HepG2 (cell line): ENCODE data around the gene ZFP36. TPM values are rescaled to one million over a fixed set of nuclear protein-coding genes. Genes with fewer than 3 reads are reported as not detected.
A peak's percentile ranks its signal among the peaks of the same experiment; 100 is the strongest.

ENCODE experiments used
- FOSL2 ChIP-seq: sonication (generic); formaldehyde crosslinking; IDR thresholded peaks from 2 replicates; pipeline ENCODE4 v1.4.0; 2020; ENCODE audit warnings: missing genetic modification reagents
- FOXA1 ChIP-seq, 2 experiments: fragments of 450-650 bp in 1 of 2; sonication (generic) in 1 of 2; formaldehyde crosslinking in 1 of 2; IDR thresholded peaks; 2 replicates each; pipeline versions ENCODE4 v1.4.0 to v1.6.1; 2016 to 2020; ENCODE audit warnings: missing genetic modification reagents in 1 of 2
- RARA ChIP-seq: IDR thresholded peaks from 2 replicates; pipeline ENCODE4 v1.6.1; 2016; ENCODE audit warnings: missing genetic modification reagents, missing compliant biosample characterization
- ZC3H4 ChIP-seq: sonication (generic); formaldehyde crosslinking; IDR thresholded peaks from 2 replicates; pipeline ENCODE4 v1.4.0; 2020; ENCODE audit warnings: missing genetic modification reagents, borderline replicate concordance
- ZFP41 ChIP-seq: sonication (generic); formaldehyde crosslinking; IDR thresholded peaks from 2 replicates; pipeline ENCODE4 v1.4.0; 2020; ENCODE audit warnings: mild to moderate bottlenecking, missing genetic modification reagents, borderline replicate concordance
- ZNF768 ChIP-seq: sonication (generic); formaldehyde crosslinking; IDR thresholded peaks from 2 replicates; pipeline ENCODE4 v1.4.0; 2020; ENCODE audit warnings: missing genetic modification reagents
- polyA plus RNA-seq, 8 experiments: library from polyadenylated mRNA; depleted of rRNA in 3 of 8; stranded (reverse) in 7 of 8; unstranded in 1 of 8; fragments of >200 nt; fragmentation: Illumina TruSeq in 4 of 8; extraction: Trizol in 4 of 8; gene quantifications; 2 replicates each; pipeline versions ENCODE4 v1.2.1 to v1.2.3, GENCODE V29; 2011 to 2016; ENCODE audit warnings: low read depth in 4 of 8, missing spikeins in 1 of 8, mixed read lengths in 1 of 8; ENCODE audit not compliant: insufficient read depth in 1 of 8
- total RNA-seq, 5 experiments: library from RNA; depleted of rRNA; stranded (reverse); fragments of >200 nt; fragmentation: Illumina TruSeq; extraction: Trizol; gene quantifications; 2 replicates each; pipeline ENCODE4 v1.2.3, GENCODE V29; 2016; ENCODE audit warnings: low read depth in 1 of 5
- TF ChIP-seq, protein P1 (sequence below): sonication (generic); formaldehyde crosslinking; IDR thresholded peaks from 2 replicates; pipeline ENCODE4 v1.5.0; 2020; ENCODE audit warnings: missing genetic modification reagents, mild to moderate bottlenecking, borderline replicate concordance
- TF ChIP-seq, protein P2 (sequence below): sonication (generic); formaldehyde crosslinking; IDR thresholded peaks from 2 replicates; pipeline ENCODE4 v1.4.0; 2020; ENCODE audit warnings: mild to moderate bottlenecking, missing genetic modification reagents
- TF ChIP-seq, protein P3 (sequence below): sonication (generic); formaldehyde crosslinking; IDR thresholded peaks from 2 replicates; pipeline ENCODE4 v1.5.1; 2020; ENCODE audit warnings: missing genetic modification reagents, mild to moderate bottlenecking, borderline replicate concordance

Gene ZFP36
- total and polyA plus RNA-seq, 2 of the 13 experiments (the other 11 are each of a cell fraction or from before 2014, with no cell fraction given): 1.4 to 1.7 TPM

DNA sequence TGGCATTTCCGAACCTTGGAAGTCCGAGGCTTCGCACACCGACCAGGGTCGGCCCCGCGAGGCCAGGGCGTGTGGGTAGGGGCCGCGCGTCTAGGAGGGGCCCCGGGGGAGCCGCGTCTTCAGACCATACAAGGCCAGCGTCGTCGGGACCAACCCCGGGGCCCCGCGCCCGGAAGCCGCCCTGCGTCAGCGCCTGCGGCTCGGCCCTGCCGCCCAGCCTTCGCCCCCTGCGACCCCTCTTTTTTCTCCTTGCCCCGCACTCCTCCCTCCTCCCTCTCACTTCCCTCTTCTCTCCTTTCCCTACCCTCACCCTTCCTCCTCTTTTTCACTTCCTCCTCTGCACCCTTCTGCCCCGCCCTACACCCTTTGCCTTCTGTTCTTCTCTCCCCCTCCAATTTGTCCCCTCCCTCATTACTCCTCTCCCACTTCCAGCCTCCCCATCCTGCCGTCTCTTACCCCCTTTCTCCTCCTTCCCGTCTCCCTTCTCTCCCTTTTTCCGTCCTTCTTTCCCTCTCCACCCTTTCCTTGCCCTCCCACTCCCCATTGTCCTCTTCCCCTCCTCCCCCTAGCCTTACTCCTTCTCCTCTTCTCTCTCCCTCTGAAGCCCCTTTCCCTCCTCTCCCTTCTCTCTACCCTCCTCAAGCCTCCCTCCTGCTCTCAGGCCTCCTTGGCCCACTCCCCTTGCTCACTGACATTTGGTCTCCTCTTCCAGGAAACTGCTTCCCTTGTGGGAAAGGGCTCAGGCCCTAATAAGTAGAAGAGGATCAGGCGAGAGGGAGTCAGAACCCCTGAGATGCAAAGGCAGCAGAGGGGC, 3.6 kb downstream of the ZFP36 start (continued):
- peak; percentile 23; the same call in 1 of the 2 replicates for TF ChIP-seq ZNF768
- TF ChIP-seq, protein P1, sequence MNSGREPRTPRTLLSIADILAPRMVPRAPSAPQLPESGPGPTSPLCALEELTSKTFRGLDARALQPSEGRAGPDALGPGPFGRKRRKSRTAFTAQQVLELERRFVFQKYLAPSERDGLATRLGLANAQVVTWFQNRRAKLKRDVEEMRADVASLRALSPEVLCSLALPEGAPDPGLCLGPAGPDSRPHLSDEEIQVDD (CRISPR knock-in tag): no peak
- TF ChIP-seq FOXA1 (IDR thresholded peaks at IDR 0.05): no peak
- TF ChIP-seq FOXA1 (CRISPR knock-in tag; IDR thresholded peaks at IDR 0.05): no peak
- TF ChIP-seq RARA (CRISPR knock-in tag): peak; percentile 25; the same call in 1 of the 2 replicates
- 0 out of 2 replicates have a peak, but pooled peaks have one; percentile 16 for TF ChIP-seq ZC3H4
- TF ChIP-seq ZFP41: no peak
- TF ChIP-seq, protein P2, sequence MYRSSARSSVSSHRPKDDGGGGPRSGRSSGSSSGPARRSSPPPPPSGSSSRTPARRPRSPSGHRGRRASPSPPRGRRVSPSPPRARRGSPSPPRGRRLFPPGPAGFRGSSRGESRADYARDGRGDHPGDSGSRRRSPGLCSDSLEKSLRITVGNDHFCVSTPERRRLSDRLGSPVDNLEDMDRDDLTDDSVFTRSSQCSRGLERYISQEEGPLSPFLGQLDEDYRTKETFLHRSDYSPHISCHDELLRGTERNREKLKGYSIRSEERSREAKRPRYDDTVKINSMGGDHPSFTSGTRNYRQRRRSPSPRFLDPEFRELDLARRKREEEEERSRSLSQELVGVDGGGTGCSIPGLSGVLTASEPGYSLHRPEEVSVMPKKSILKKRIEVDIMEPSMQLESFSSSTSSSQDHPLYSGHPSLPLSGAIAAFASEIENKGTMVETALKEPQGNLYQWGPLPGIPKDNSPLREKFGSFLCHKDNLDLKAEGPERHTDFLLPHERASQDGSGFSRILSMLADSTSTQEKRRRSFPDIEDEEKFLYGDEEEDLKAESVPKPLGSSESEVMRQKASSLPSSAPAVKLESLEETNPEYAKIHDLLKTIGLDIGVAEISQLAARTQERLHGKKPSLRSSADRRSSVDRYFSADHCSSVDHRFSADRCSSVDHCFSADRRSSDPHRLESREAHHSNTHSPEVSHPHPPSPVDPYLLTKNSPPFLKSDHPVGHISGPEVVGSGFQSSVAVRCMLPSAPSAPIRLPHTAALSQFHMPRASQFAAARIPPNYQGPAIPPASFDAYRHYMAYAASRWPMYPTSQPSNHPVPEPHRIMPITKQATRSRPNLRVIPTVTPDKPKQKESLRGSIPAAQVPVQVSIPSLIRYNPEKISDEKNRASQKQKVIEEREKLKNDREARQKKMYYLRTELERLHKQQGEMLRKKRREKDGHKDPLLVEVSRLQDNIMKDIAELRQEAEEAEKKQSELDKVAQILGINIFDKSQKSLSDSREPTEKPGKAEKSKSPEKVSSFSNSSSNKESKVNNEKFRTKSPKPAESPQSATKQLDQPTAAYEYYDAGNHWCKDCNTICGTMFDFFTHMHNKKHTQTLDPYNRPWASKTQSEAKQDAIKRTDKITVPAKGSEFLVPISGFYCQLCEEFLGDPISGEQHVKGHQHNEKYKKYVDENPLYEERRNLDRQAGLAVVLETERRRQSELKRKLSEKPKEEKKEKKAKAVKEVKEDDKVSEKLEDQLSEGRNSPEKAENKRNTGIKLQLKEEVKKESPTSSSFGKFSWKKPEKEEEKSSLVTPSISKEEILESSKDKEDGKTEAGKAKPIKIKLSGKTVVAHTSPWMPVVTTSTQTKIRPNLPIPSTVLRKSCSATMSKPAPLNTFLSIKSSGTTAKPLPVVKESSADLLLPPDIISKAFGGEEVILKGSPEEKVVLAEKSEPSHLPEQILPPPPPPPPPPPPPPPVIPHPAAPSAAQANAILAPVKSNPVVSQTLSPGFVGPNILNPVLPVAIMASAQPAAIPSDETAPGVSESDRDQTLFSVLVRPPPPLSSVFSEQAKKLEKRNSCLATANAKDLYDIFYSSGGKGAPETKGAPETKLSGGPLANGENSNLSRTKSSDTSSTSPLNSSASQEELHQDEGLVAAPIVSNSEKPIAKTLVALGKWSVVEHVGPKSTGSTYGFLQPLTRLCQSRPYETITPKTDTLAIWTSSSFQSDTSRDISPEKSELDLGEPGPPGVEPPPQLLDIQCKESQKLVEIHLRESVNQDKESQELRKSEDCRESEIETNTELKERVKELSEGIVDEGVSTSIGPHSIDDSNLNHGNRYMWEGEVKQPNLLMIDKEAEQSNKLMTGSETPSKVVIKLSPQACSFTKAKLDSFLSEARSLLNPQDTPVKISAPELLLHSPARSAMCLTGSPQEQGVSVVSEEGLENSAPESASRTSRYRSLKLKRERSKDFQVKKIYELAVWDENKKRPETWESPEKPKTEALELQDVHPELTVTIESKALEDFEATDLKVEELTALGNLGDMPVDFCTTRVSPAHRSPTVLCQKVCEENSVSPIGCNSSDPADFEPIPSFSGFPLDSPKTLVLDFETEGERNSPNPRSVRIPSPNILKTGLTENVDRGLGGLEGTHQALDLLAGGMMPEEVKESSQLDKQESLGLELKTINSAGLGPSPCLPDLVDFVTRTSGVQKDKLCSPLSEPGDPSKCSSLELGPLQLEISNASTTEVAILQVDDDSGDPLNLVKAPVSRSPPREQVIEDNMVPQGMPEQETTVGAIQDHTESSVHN (CRISPR knock-in tag): no peak
- TF ChIP-seq, protein P3, sequence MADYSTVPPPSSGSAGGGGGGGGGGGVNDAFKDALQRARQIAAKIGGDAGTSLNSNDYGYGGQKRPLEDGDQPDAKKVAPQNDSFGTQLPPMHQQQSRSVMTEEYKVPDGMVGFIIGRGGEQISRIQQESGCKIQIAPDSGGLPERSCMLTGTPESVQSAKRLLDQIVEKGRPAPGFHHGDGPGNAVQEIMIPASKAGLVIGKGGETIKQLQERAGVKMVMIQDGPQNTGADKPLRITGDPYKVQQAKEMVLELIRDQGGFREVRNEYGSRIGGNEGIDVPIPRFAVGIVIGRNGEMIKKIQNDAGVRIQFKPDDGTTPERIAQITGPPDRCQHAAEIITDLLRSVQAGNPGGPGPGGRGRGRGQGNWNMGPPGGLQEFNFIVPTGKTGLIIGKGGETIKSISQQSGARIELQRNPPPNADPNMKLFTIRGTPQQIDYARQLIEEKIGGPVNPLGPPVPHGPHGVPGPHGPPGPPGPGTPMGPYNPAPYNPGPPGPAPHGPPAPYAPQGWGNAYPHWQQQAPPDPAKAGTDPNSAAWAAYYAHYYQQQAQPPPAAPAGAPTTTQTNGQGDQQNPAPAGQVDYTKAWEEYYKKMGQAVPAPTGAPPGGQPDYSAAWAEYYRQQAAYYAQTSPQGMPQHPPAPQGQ: no peak
- no peak for TF ChIP-seq FOSL2
